ENCODE measurements around the gene NDUFA8.

NDUFA8 gene

GRCh38 chr9:122109035-122109813 lies 50.4 kb downstream of the NDUFA8 start:
- H3K36me3 ChIP-seq: no peaks in the 10 kb centered on the region
- H3K4me3 ChIP-seq: no peak overlapping the region
- no peak overlapping the region for H3K27ac ChIP-seq
- no peaks in the 10 kb centered on the region for H3K4me1 ChIP-seq
- TF ChIP-seq CTCF (IDR thresholded peaks at IDR 0.05): no peak
- H3K9me3 ChIP-seq: no peaks in the 10 kb centered on the region
- H3K27me3 ChIP-seq: no peaks in the 10 kb centered on the region
- no peak for DNase-seq
- intact Hi-C loops (cut with DNase I; ENCODE audit: low total_unique reads): no loop called here

GRCh38 chr9:122107291-122107805 lies 52.2 kb downstream of the NDUFA8 start:
- no peaks in the 10 kb centered on the region for H3K4me1 ChIP-seq
- H3K36me3 ChIP-seq: no peaks in the 10 kb centered on the region
- TF ChIP-seq CTCF (IDR thresholded peaks at IDR 0.05): no peak
- no peaks in the 10 kb centered on the region for H3K27me3 ChIP-seq
- DNase-seq: no peak
- peaks cover 0 to 3% (median 0%) of the 10 kb centered on the region in 3 donors for H3K9me3 ChIP-seq
- H3K27ac ChIP-seq: no peak overlapping the region
- H3K4me3 ChIP-seq: no peak overlapping the region
- intact Hi-C loops (cut with DNase I; ENCODE audit: low total_unique reads): no loop called here

DNA sequence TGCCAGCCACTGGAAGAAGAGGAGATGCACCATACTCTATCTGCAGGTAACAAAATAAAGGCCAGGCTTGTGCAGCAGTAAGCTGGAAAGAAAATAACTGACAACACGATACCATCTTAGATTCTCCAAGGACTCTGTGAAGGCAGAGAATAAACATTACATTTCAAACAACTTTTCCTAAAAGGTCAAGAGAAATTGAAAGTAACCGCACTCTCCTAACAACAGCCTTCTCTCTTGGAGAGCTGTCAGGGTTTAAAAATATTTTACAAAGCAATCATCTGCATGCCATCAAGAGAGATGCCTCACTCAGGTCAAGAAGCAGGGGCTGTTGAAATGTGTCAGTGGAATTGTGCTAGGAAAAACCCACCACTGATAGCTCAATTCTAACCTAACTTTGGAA lies 53.0 kb downstream of the NDUFA8 start:
- H3K27ac ChIP-seq: no peak overlapping the region
- H3K36me3 ChIP-seq: no peaks in the 10 kb centered on the region
- H3K4me1 ChIP-seq: no peaks in the 10 kb centered on the region
- DNase-seq: no peak
- no peak overlapping the region for H3K4me3 ChIP-seq
- peaks cover 0 to 3% (median 0%) of the 10 kb centered on the region in 3 donors for H3K9me3 ChIP-seq
- no peaks in the 10 kb centered on the region for H3K27me3 ChIP-seq
- no peak for TF ChIP-seq CTCF (IDR thresholded peaks at IDR 0.05)
- intact Hi-C loops (cut with DNase I; ENCODE audit: low total_unique reads): no loop called here

- Histone ChIP-seq H3K27me3 (no peaks in the 10 kb centered on the region), H3K4me3 (no peak overlapping the region), H3K9me3 (peaks cover 0 to 3% (median 0%) of the 10 kb centered on the region in 3 donors), H3K36me3 (no peaks in the 10 kb centered on the region), H3K27ac (no peak overlapping the region), H3K4me1 (no peaks in the 10 kb centered on the region)
- intact Hi-C loops (cut with DNase I; ENCODE audit: low total_unique reads): no loop called here
- no peak for TF ChIP-seq CTCF (IDR thresholded peaks at IDR 0.05)
- DNase-seq: no peak
Observed at GRCh38 chr9:122103985-122104384, 55.6 kb downstream of the NDUFA8 start.

- Histone ChIP-seq H3K4me3 (no peak overlapping the region), H3K36me3 (no peaks in the 10 kb centered on the region), H3K9me3 (peaks cover 0 to 3% (median 0%) of the 10 kb centered on the region in 3 donors), H3K4me1 (no peaks in the 10 kb centered on the region), H3K27me3 (no peaks in the 10 kb centered on the region), H3K27ac (no peak overlapping the region)
- DNase-seq: peak in 1 of 2 donors; percentile 24
- TF ChIP-seq CTCF (IDR thresholded peaks at IDR 0.05): no peak
- intact Hi-C loops (cut with DNase I; ENCODE audit: low total_unique reads): no loop called here
Observed at GRCh38 chr9:122102156-122102555, 57.4 kb downstream of the NDUFA8 start.

Measured in tibial artery (tissue), 4 donors.